Ureter (tissue), 1 donor: ENCODE data around the gene ELAVL3. TPM values are rescaled to one million over a fixed set of nuclear protein-coding genes. Genes with fewer than 3 reads are reported as not detected.

Source experiments
- DNase-seq: peaks from one replicate; pipeline ENCODE4 v3.0.0-alpha.2; 2020; ENCODE audit warnings: low spot score
- total RNA-seq: library from RNA; stranded (reverse); gene quantifications from one replicate; pipeline ENCODE4 v1.2.4, GENCODE V29; 2023
- donor health status: DM: yes; HTN: yes; CAD: no.

The ELAVL3 gene
- total RNA-seq: not detected

- DNase-seq: no peak
These were observed at the start of gene ELAVL3 for GRCh38 chr19:11480715-11481533. Gene ELAVL3 (minus strand): TSS chr19:11481046. CDS start chr19:11480608, 438 bp downstream.

GRCh38 chr19:11530432-11530831 lies 49.6 kb upstream of the ELAVL3 start:
- DNase-seq: peak; percentile 81

- DNase-seq: peak; percentile 98
These were observed 47.9 kb upstream of the ELAVL3 start, which contains the start of gene ECSIT for GRCh38 chr19:11528551-11529341. Gene ECSIT (minus strand): TSS chr19:11529134. CDS start chr19:11519170, 9,964 bp downstream.

GRCh38 chr19:11519138-11519537 lies 38.3 kb upstream of the ELAVL3 start:
- no peak for DNase-seq

GRCh38 chr19:11513946-11514345 lies 33.1 kb upstream of the ELAVL3 start:
- no peak for DNase-seq

GRCh38 chr19:11510444-11510843 lies 29.6 kb upstream of the ELAVL3 start:
- DNase-seq: no peak

GRCh38 chr19:11507370-11508078 lies 26.7 kb upstream of the ELAVL3 start:
- DNase-seq: no peak

- no peak for DNase-seq
These were observed 26.1 kb upstream of the ELAVL3 start for GRCh38 chr19:11506967-11507366.

- no peak for DNase-seq
These were observed 25.3 kb upstream of the ELAVL3 start for GRCh38 chr19:11506101-11506555.

- DNase-seq: peak; percentile 97
These were observed 24.8 kb upstream of the ELAVL3 start, which contains the start of gene ZNF653 for GRCh38 chr19:11505504-11506100. Gene ZNF653 (minus strand): TSS chr19:11505839. CDS start chr19:11505786, 53 bp downstream.

GRCh38 chr19:11505032-11505503 lies 24.2 kb upstream of the ELAVL3 start:
- peak; percentile 98 for DNase-seq

- DNase-seq: no peak
These were observed 23.7 kb upstream of the ELAVL3 start for GRCh38 chr19:11504502-11505031.

GRCh38 chr19:11499890-11500420 lies 19.1 kb upstream of the ELAVL3 start:
- no peak for DNase-seq

GRCh38 chr19:11499220-11499726 lies 18.4 kb upstream of the ELAVL3 start:
- DNase-seq: no peak

- peak; percentile 64 for DNase-seq
These were observed 15.7 kb upstream of the ELAVL3 start for GRCh38 chr19:11496391-11497163.

- no peak for DNase-seq
These were observed 15.0 kb upstream of the ELAVL3 start for GRCh38 chr19:11495885-11496284.

- DNase-seq: no peak
These were observed 14.6 kb upstream of the ELAVL3 start for GRCh38 chr19:11495481-11495880.

- no peak for DNase-seq
These were observed 13.9 kb upstream of the ELAVL3 start for GRCh38 chr19:11494634-11495285.

GRCh38 chr19:11489378-11489777 lies 8.5 kb upstream of the ELAVL3 start:
- no peak for DNase-seq
